NCI-H1105 (cell line): ENCODE measurements around the gene GPR21.

Experiments
- DNase-seq: peaks from one replicate; lab custom pipeline; 2025; lab: John Stamatoyannopoulos, UW

Gene GPR21

DNA sequence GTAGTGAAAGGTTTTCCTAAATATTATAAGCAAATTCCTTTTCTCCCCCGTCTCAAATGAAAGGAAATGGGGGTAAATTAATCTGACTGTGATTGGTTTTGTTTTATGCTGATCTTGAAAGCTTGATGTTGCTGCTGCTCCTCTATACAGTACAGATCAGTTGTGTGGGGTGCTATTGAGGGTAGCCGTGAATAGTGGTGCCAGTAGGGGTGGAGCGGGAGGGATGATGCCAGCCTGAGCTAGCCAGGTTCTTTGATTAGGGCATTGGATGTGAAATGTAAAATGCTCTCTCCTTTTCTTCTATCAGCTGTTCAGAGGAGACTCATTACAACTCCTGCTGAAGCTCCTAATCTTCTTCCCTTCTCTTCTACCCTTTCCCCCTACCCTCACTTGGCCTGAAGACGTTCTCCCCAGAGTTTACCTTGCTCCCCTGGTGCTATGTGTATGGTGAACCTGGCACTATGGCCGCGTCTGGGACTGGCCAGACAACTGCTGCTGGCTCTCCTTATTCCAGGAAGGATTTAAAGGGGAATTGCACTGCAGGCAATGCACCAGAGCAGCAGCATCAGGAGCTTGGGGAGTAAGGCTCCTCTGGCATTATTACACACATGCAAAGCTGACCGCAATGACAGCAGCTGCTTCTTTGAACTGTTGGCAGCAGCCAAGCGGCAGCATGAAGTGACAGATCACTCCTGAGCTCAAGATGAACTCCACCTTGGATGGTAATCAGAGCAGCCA, 566 bp downstream of the GPR21 start:
- no peak for DNase-seq

DNA sequence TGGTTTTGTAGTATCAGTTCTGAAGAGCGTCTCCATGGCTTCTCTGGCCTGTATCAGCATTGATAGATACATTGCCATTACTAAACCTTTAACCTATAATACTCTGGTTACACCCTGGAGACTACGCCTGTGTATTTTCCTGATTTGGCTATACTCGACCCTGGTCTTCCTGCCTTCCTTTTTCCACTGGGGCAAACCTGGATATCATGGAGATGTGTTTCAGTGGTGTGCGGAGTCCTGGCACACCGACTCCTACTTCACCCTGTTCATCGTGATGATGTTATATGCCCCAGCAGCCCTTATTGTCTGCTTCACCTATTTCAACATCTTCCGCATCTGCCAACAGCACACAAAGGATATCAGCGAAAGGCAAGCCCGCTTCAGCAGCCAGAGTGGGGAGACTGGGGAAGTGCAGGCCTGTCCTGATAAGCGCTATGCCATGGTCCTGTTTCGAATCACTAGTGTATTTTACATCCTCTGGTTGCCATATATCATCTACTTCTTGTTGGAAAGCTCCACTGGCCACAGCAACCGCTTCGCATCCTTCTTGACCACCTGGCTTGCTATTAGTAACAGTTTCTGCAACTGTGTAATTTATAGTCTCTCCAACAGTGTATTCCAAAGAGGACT, 1.5 kb downstream of the GPR21 start:
- no peak for DNase-seq

DNA sequence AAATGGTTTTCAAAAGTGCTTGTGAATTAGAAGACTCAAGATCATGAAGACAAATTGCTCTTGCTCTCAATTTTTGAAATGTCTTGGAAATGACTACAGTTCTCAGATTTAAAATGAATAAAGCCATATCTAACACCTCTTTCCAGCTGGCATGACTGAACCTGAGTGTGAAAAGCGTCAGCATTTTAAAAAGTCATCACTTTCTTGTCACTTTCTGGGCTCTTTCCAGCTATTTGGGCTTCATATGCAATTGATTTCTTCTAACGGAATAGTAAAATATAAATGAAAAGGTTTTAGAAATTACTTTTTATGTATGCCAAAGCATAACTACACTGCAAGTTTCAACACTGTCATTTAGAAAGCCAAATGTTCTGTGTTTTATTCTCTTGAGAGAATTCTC, 2.3 kb downstream of the GPR21 start:
- no peak for DNase-seq

DNA sequence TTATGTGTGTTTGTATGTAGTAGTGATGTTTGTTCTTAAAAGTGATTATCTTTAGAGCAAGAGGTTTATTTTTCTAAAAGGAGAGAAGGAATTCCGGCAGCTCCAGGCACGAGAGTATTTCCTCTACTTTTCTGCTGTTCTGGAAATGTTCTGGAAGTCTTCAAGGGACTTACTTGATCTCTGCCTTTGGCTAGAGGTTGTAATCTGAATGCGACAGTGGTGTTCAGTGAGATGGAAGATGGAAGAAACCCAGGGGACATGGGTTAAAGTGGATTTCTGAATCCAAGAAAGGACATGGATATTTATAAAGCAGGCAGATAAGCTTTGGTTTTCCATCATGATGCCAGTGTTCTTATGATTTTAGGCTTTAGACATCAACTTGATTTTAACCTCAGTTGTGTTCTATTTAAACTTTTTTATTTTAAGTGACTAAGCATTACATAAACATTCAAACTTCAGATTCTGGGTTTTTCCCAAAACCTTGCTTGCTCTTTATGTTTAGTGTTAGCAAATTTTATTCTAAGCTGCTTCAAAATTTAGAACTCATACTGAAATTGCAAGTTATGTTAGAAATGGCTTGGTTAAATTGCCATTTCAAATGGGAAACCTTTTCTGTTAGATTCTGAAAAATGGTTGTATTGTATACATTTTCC, 3.6 kb downstream of the GPR21 start:
- DNase-seq, result no peak

- no peak for DNase-seq
These were observed 6.3 kb downstream of the GPR21 start for GRCh38 chr9:123039617-123040219.

DNA sequence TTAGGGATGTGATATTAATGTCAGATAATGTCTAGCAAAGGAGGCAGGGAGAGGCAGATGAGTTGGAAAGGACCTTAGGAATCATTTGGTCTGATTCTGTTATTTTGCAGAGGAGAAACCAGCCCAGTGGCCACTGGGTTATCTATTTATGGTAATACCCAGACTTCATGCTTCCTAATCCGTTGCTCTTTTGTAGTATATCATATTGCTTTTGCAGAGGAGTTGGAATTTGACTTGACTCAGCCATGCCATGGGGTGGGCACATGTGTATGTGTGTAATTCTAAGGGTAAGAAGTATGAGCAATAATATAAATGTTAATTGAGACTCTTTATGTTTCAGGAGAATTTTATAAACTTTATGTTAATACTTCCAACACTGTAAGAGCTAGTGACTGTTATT, 7.3 kb downstream of the GPR21 start:
- DNase-seq, result no peak

DNA sequence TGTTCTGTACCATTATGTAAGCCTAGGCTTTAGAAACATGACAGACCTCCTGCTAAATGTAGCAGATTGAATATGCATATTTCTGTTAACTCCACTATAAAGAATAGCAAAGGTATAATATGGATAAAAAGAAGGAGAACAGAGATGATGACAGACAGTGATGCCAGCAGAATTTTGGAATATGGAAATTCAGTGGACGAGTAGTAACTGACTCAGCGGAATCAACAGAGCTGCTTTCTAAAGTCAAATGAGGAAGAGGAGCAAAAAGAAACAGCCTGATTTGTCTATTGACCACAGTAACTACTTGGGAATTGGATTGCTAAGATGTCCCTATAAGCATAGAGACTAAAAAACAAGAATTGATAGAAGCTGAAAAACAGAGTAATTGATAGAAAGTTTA, 8.0 kb downstream of the GPR21 start:
- DNase-seq, result no peak

- DNase-seq, result no peak
These were observed 9.8 kb downstream of the GPR21 start for GRCh38 chr9:123043081-123043939.

- DNase-seq, result no peak
These were observed 11.1 kb downstream of the GPR21 start for GRCh38 chr9:123044586-123044985.

GRCh38 chr9:123046406-123047195, 13.1 kb downstream of the GPR21 start:
- DNase-seq, result no peak

DNA sequence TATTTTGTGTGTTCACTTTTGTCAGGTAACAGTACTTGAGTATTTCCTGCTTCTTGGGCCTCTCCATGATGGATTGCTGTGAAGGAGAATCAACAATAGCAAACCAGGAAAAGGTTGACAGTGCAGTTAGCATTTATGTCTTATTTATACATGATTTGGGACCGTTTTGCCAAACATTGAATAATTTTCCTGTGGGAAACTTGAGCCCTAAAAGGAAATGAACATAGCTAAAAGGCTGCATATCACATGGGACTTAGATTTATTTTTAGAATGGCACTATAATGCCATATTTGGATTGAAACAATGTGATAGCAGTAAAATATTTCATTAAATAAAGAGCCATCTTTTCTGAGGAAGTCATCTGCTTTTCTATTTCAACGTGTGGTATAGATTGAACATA, 15.3 kb downstream of the GPR21 start:
- no peak for DNase-seq

GRCh38 chr9:123049589-123050222, 16.2 kb downstream of the GPR21 start:
- peak; percentile 17 for DNase-seq

GRCh38 chr9:123053046-123053445, 19.6 kb downstream of the GPR21 start:
- DNase-seq, result no peak

DNA sequence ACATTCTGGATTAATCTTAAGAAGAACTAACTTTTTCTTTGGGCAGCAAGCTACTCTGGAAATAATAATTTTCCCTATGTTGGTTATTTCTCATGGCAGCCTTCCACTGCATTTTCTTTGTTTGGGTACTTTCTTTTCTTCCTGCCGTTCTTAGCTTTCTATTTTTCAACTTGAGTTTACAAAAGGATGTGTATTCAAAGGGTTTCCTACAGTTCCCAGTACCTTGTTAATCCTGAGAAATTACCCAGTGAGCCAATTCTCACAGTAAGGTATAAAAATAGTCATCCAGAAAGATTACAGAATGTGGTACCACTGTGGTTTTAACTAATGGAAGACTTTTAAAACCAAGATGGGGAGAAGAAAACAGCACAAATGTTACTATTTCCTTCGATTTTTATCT, 20.2 kb downstream of the GPR21 start:
- no peak for DNase-seq

GRCh38 chr9:123058834-123059233, 25.4 kb downstream of the GPR21 start:
- no peak for DNase-seq

DNA sequence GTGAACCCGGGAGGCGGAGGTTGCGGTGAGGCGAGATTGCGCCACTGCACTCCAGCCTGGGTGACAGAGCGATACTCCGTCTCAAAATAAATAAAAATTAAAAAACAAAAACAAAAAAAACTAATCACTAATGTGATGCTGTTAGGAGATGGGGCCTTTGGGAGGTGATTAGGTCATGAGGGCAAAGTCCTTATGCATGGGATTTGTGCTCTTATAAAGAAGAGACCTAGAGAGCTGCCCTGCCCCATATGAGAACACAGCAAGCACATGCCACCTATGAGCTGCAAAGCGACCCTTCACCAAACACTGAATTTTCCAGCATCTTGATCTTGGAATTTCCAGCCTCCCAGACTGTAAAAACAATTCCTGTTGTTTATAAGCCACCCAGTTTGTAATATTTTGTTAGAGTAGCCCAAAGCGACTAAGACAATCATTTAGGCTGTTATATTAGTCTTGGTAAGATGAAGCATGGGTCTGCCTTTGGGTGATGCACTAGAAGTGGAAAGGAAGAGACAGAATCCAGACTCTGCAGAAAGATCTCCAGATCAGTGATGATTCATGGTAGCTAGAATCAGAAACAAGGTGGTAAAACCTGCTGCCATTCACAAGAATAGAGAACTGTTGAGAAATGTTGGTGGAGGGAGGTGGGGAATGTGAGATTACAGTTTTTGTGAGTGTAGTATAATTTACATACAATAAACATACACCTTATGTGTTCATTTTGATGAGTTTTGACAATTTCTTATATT, 26.2 kb downstream of the GPR21 start:
- no peak for DNase-seq

DNA sequence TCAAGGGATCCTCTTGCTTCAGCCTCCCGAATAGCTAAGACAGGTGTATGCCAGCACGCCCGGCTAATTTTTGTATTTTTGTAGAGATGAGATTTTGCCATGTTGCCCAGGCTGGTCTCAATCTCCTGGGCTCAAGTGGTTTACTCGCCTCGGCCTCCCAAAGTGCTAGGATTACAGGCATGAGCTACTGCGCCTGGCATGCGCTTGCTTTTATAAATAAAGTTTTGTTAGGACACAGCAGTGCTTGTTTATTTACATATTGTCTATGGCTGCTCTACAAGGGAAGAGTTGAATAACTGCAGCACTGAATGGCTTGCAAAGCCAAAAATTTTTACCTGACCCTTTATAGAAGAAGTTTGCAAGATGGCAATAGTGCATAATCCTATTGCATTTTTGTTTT, 27.7 kb downstream of the GPR21 start:
- DNase-seq, result no peak

- no peak for DNase-seq
These were observed 29.1 kb downstream of the GPR21 start for GRCh38 chr9:123062351-123063176.

DNA sequence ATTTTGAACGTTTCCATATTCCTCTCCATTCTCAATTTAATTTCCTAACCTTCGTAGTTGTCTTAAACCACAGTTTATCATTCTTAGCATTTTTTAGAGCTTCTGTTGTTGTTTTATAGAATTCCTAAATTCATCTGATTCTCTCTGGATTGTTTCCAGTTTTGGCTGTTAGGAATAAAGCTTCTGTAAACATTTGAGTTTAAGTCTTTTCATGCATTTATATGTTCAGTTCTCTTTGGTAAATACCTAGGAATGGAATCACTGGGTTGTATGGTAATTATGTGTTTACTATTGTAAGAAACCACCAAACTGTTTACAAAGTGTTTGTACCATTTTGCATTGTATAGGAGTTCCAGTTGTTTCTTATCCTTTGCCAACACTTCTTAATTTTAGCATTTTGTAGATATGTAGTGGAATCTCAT, 29.7 kb downstream of the GPR21 start:
- DNase-seq, result no peak
